Stimulated activated naive B cell treated with anti-CD40 and anti-IgM and Interleukin-4, amounts not matched to agents 10 μg/mL and 1 μg/mL and 100 μg/mL, for 72 hours (primary cell): ENCODE measurements around the gene CCND2.

Experiments
- ATAC-seq, 2 donors: fragments of 150-1000 bp; cut with Tn5 transposase; replicated peaks; 2 replicates each; pipeline ENCODE4 v1.10.0; 2021; ENCODE audit warnings: moderate library complexity in 1 of 2
- DNase-seq: peaks from one replicate; pipeline ENCODE4 v3.0.0; 2021
- H3K27ac Mint-ChIP-seq: one replicate; pipeline ENCODE4 v1.8.0; 2022; ENCODE audit warnings: mild to moderate bottlenecking, mixed read lengths
- H3K27me3 Mint-ChIP-seq, 2 donors: one replicate each; pipeline ENCODE4 v1.8.0; 2022; ENCODE audit warnings: mixed read lengths in 2 of 2
- H3K36me3 Mint-ChIP-seq, 2 donors: one replicate each; pipeline ENCODE4 v1.8.0; 2022; ENCODE audit warnings: mixed read lengths in 2 of 2, mild to moderate bottlenecking in 1 of 2
- H3K4me1 Mint-ChIP-seq, 2 donors: one replicate each; pipeline ENCODE4 v1.8.0; 2022; ENCODE audit warnings: mixed read lengths in 2 of 2, mild to moderate bottlenecking in 1 of 2
- H3K4me3 Mint-ChIP-seq, 2 donors: one replicate each; pipeline ENCODE4 v1.8.0; 2022; ENCODE audit warnings: mild to moderate bottlenecking in 2 of 2, mixed read lengths in 2 of 2, moderate library complexity in 1 of 2
- H3K9me3 Mint-ChIP-seq, 2 donors: one replicate each; pipeline ENCODE4 v1.8.0; 2022; ENCODE audit warnings: mixed read lengths in 2 of 2, mild to moderate bottlenecking in 1 of 2

CCND2 gene

DNA sequence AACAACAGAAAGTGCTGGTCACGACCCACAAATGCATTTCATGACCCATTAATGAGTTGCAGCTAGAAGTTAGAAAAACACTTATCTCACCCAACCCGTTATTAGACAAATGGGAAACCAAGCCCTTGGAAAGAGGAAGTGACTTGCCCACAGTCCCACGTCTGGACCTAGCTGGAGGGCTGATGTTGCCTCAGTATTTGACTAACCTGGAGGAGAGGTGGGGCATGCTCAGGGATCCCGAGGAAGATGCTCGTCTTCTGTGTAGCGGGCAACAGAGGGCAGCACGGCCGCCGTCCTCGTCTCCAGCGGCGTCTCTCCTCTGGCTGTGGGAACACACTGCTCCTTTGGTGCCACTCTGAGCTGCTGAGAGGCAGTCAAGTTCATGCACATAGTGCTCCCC lies 12.7 kb downstream of the CCND2 start:
- peak; percentile 80 to 83 for ATAC-seq
- H3K9me3 Mint-ChIP-seq: no peaks in the 10 kb centered on the region
- DNase-seq: peak; percentile 14
- H3K4me1 Mint-ChIP-seq: peaks cover 61 to 74% of the 10 kb centered on the region in 2 donors
- no peak overlapping the region for H3K27ac Mint-ChIP-seq
- H3K27me3 Mint-ChIP-seq: no peaks in the 10 kb centered on the region
- peaks cover 78 to 90% of the 10 kb centered on the region in 2 donors for H3K36me3 Mint-ChIP-seq
- H3K4me3 Mint-ChIP-seq: no peak overlapping the region

DNA sequence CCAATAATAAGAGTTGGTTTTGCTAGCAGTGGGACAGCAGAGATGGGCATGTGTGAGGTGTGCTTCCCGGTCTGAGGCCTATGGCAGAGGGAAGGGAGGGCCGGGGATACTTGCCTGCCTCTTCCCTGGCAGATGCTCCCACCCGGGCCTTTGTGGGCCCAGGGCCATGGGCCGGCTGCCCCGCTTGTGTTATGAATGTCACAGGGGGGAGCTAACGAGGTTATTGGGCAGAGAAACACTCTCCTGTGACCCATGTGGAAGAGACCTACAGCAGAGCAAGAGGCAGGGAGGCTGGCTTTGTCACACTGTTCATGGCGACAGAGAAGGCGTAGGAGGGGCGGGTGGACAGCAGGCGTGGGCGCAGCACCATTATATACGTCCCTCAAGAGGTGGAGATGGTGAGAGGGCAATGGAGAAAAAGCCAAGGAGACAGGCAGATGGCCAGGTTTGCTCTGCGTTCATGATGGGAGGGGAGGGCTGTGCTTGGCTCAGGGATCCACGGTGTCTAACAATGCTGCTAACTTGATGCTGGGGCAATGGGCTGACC lies 13.3 kb downstream of the CCND2 start:
- peaks cover 80 to 90% of the 10 kb centered on the region in 2 donors for H3K36me3 Mint-ChIP-seq

DNA sequence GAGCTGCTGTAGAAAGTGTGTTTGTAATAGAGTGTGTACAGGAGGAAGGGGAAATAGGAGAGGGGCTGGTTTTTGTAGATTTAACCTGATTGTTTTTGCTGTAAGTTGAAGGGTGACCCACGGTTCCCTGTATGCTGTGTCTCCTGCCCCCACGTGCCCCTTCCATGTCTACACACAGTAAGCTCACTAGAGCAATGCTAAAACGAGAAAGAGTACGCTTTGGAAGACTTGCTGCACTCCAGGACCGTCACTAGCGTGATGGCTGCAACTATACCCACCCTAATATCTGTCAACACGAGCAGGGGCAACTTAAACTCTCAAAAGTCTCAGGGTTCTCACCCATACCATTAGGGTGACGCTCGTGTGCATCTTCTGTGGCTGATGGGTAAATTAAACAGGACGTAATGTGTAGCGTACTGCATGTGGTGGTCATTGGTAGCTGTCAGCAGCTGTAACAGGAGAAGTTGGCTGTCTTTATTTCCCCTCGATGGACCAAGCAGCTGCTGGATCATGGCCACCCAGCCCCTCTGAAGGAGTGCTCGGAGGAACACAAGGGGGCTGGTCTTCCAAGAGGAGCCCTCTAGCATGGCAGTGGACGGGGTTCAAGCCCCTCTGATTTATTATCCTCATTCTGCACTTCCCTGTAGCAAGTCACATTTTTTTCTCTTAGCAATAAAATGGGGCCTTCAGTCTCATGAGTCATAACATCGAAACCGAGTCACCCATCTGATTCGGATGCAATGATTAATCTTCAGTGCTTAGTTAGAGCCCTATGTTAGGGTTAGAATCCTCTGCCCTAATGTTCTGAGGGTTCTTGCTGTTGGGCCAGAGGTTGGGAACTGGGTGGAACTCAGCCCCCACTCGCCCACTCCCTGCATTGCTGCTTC lies 14.0 kb downstream of the CCND2 start:
- Mint-ChIP-seq H3K36me3 (peaks cover 81 to 89% of the 10 kb centered on the region in 2 donors), H3K4me3 (peak overlapping the region in 1 of 2 donors; percentile 39), H3K27ac (peak overlapping the region; percentile 72), H3K27me3 (no peaks in the 10 kb centered on the region), H3K9me3 (no peaks in the 10 kb centered on the region), H3K4me1 (peaks cover 59 to 87% of the 10 kb centered on the region in 2 donors)
- peak; percentile 20 to 39 for ATAC-seq
- DNase-seq: no peak

More for the DNA sequence above, 13.3 kb downstream of the CCND2 start:
- DNase-seq (no peak), ATAC-seq (no peak)
- Mint-ChIP-seq H3K27me3 (no peaks in the 10 kb centered on the region), H3K27ac (peak overlapping the region; percentile 7), H3K9me3 (no peaks in the 10 kb centered on the region), H3K4me1 (peaks cover 59 to 80% of the 10 kb centered on the region in 2 donors), H3K4me3 (peak overlapping the region in 1 of 2 donors; percentile 2)

- no peaks in the 10 kb centered on the region for H3K27me3 Mint-ChIP-seq
- H3K27ac Mint-ChIP-seq: peak overlapping the region; percentile 88
- peak in 1 of 2 donors; percentile 17 for ATAC-seq
- peak overlapping the region; percentile 28 to 66 for H3K4me3 Mint-ChIP-seq
- no peaks in the 10 kb centered on the region for H3K9me3 Mint-ChIP-seq
- peaks cover 78 to 90% of the 10 kb centered on the region in 2 donors for H3K36me3 Mint-ChIP-seq
- DNase-seq: no peak
- H3K4me1 Mint-ChIP-seq: peaks cover 55 to 87% of the 10 kb centered on the region in 2 donors
Observed at GRCh38 chr12:4288296-4289131, 15.0 kb downstream of the CCND2 start.

DNA sequence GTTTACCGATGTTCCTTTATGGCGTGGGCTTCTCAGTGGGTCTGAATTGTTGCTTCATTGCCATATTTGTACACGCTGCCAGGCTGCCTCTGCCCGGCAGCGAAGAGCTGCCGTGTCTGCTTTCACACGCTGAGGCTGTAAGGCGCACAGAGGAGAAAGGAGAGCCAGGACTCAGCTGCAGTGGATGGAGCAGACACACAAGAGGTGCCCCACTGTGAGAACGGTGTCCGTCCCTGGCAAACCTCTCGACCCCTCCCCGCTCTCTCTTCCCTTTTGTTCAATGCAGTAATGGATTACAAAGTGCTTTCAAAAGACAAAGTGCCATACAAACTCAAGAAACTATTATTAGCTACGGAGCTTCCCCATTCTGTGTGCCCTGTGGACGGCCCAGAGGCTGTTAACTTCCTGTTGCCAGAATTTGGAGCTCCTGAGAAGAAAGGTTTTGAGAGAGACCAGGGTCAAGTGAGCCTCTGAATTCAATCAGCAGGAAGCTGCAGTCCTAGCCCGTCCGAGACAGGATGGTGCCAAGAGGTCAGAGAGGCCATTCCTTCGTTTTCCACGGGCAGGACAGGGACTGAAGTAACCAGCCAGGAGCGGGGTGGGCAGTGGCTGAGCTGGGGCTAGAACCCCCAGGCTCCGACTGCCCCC lies 15.8 kb downstream of the CCND2 start:
- Mint-ChIP-seq H3K4me1 (peaks cover 52 to 85% of the 10 kb centered on the region in 2 donors), H3K4me3 (peak overlapping the region; percentile 27 to 48), H3K36me3 (peaks cover 77 to 89% of the 10 kb centered on the region in 2 donors)

GRCh38 chr12:4289998-4290790 lies 16.6 kb downstream of the CCND2 start:
- Mint-ChIP-seq H3K27me3 (no peaks in the 10 kb centered on the region), H3K4me3 (peak overlapping the region in 1 of 2 donors; percentile 36), H3K9me3 (no peaks in the 10 kb centered on the region), H3K4me1 (peaks cover 53 to 82% of the 10 kb centered on the region in 2 donors), H3K36me3 (peaks cover 77 to 87% of the 10 kb centered on the region in 2 donors), H3K27ac (no peak overlapping the region)
- ATAC-seq (no peak), DNase-seq (no peak)

More for the DNA sequence above, 15.8 kb downstream of the CCND2 start:
- Mint-ChIP-seq H3K9me3 (no peaks in the 10 kb centered on the region), H3K27ac (peak overlapping the region; percentile 60), H3K27me3 (no peaks in the 10 kb centered on the region)
- ATAC-seq (peak; percentile 19 to 38), DNase-seq (no peak)

- Mint-ChIP-seq H3K9me3 (no peaks in the 10 kb centered on the region), H3K36me3 (peaks cover 67 to 81% of the 10 kb centered on the region in 2 donors), H3K4me3 (no peak overlapping the region), H3K4me1 (peaks cover 31 to 59% of the 10 kb centered on the region in 2 donors), H3K27me3 (no peaks in the 10 kb centered on the region), H3K27ac (no peak overlapping the region)
- no peak for ATAC-seq
- DNase-seq: no peak
Observed at GRCh38 chr12:4292341-4293073, 18.9 kb downstream of the CCND2 start.

DNA sequence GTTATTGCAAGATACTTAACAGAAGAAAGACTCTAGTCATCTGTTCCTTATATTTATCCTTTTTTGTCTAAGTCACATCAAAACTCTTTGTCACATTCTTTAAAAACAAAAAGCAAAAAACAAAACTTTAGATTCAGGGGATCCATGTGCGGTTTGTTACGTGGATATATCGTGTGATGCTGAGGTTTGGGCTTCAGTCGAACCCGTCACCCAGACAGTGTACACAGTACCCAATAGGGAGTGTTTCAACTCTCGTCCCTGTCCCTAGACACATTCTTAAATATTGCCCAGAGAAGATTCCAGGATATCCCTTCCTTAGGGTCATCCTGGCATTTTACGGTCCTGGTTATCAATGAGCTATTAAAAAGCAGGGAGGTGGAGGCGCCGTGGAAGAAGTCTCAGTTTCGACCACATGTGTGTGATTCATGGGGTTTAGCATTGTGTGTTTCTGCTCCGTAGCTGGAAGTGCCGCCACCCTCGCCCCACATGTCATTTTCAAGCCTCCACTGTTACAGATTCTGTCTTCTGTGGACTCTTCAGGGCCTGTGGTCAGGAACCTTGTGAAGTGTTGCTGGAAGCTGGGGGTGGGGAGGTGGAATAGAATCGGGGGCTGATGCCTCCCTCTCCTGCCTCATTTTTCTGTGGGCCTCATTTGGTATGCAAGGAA lies 19.9 kb downstream of the CCND2 start:
- H3K4me3 Mint-ChIP-seq: no peak overlapping the region
- DNase-seq: no peak
- no peak overlapping the region for H3K27ac Mint-ChIP-seq
- H3K4me1 Mint-ChIP-seq: peaks cover 22 to 52% of the 10 kb centered on the region in 2 donors
- peaks cover 60 to 81% of the 10 kb centered on the region in 2 donors for H3K36me3 Mint-ChIP-seq
- H3K27me3 Mint-ChIP-seq: no peaks in the 10 kb centered on the region
- no peak for ATAC-seq
- H3K9me3 Mint-ChIP-seq: no peaks in the 10 kb centered on the region

- ATAC-seq (no peak), DNase-seq (no peak)
- Mint-ChIP-seq H3K4me1 (peaks cover 17 to 48% of the 10 kb centered on the region in 2 donors), H3K9me3 (no peaks in the 10 kb centered on the region), H3K27ac (no peak overlapping the region), H3K36me3 (peaks cover 54 to 80% of the 10 kb centered on the region in 2 donors), H3K4me3 (no peak overlapping the region), H3K27me3 (no peaks in the 10 kb centered on the region)
Observed at GRCh38 chr12:4293966-4294505, 20.5 kb downstream of the CCND2 start.

GRCh38 chr12:4296751-4297150 lies 23.2 kb downstream of the CCND2 start:
- Mint-ChIP-seq H3K27me3 (no peaks in the 10 kb centered on the region), H3K36me3 (peaks cover 48 to 83% of the 10 kb centered on the region in 2 donors), H3K4me3 (no peak overlapping the region), H3K4me1 (peaks cover 6 to 23% of the 10 kb centered on the region in 2 donors), H3K27ac (no peak overlapping the region), H3K9me3 (no peaks in the 10 kb centered on the region)
- no peak for ATAC-seq
- no peak for DNase-seq

DNA sequence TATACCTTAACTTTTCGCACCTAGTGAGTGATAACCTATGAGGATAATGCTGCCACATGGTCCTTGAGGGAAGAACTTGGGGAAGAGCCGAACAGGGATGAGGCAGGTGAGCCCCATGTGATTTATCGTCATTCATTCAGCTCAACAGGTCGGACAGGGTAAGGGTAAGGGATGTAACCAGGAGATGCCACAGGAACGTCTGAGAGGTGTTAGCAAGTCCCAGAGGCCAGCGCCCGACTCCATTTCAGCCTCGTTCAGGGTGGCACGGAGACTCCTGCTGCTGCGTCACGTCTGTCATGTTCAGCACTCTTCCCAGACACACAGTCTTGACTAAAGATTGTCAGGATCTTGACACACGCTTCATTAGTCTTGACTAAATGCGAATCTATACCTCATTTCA lies 24.1 kb downstream of the CCND2 start:
- Mint-ChIP-seq H3K9me3 (no peaks in the 10 kb centered on the region), H3K27ac (no peak overlapping the region), H3K4me3 (no peak overlapping the region), H3K36me3 (peaks cover 46 to 82% of the 10 kb centered on the region in 2 donors), H3K27me3 (no peaks in the 10 kb centered on the region), H3K4me1 (peaks cover 4 to 14% of the 10 kb centered on the region in 2 donors)
- ATAC-seq: no peak
- no peak for DNase-seq

- ATAC-seq (no peak), DNase-seq (no peak)
- Mint-ChIP-seq H3K36me3 (peaks cover 43 to 84% of the 10 kb centered on the region in 2 donors), H3K4me1 (peaks cover 0 to 4% of the 10 kb centered on the region in 2 donors), H3K27me3 (no peaks in the 10 kb centered on the region), H3K4me3 (no peak overlapping the region), H3K9me3 (no peaks in the 10 kb centered on the region), H3K27ac (no peak overlapping the region)
Observed at GRCh38 chr12:4300883-4301282, 27.3 kb downstream of the CCND2 start.
